ENCODE measurements around the gene FGGY. TPM values are rescaled to one million over a fixed set of nuclear protein-coding genes. Genes with fewer than 3 reads are reported as not detected.

Gene FGGY
- total RNA-seq, 1 experiment from 2014 or later: 14.6 TPM

DNA sequence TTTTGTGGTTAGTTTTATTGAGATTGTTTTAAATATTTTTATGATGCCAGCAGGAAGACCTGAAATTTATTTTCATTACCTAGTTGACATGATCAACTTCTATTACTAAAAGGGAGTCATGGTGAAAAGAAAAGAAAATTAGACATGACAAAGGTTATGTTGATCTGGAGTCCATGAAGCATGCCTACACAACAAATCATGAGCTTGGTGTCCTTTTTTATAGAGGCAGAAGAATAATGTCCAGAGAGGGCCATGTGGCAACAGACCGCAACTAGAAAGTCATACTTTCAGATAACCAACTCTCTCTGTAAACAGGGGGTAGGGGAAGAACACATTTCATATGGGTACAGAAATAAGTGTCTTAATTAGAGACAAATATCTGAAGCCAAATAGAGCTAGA is 342.4 kb downstream of the FGGY start:
- no peak overlapping the region for H4K8ac ChIP-seq (replicated peaks; ENCODE audit: insufficient read length, low read depth, low read length)
- no peaks in the 10 kb centered on the region for H3K79me1 ChIP-seq (ENCODE audit: insufficient read depth, low read depth, low read length, poor library complexity, severe bottlenecking)
- H3K27me3 ChIP-seq (ENCODE audit: insufficient read depth, low read length): no peaks in the 10 kb centered on the region
- no peak overlapping the region for H3K18ac ChIP-seq (ENCODE audit: insufficient read length, low read depth, low read length)
- TF ChIP-seq CTCF (conservative IDR thresholded peaks at IDR 0.05): no peak
- no peaks in the 10 kb centered on the region for H3K23me2 ChIP-seq (ENCODE audit: insufficient read length, low read depth, low read length, poor library complexity, severe bottlenecking)
- H3K4me1 ChIP-seq (ENCODE audit: insufficient read depth, low read length): no peaks in the 10 kb centered on the region; the same call in 1 of the 2 replicates
- WGBS (ENCODE audit: extremely low coverage, insufficient read length, low lambda C conversion rate): no CpG with 5 or more reads among the region's 1 CpG
- no peak overlapping the region for H3K56ac ChIP-seq (ENCODE audit: insufficient read length, low read depth, low read length)
- no peaks in the 10 kb centered on the region for H3K9me3 Mint-ChIP-seq
- no peaks in the 10 kb centered on the region for H4K20me1 ChIP-seq (ENCODE audit: control insufficient read depth, insufficient read depth, insufficient read length)
- no peak overlapping the region for H2BK120ac ChIP-seq (ENCODE audit: low read depth, low read length, poor library complexity, severe bottlenecking)
- no peaks in the 10 kb centered on the region for H3K9me3 ChIP-seq (ENCODE audit: control insufficient read depth, low read depth, low read length)
- no peak overlapping the region for H3K27ac Mint-ChIP-seq
- no peak overlapping the region for H3K27ac ChIP-seq (ENCODE audit: insufficient read length, low read depth, low read length)
- H2AFZ ChIP-seq (ENCODE audit: low read length): no peak overlapping the region
- H3K4me1 Mint-ChIP-seq: peaks cover 4 to 9% of the 10 kb centered on the region in 2 experiments
- no peak overlapping the region for H2BK15ac ChIP-seq (ENCODE audit: low read depth, low read length)
- no peak overlapping the region for H4K91ac ChIP-seq (ENCODE audit: insufficient read length, low read depth, low read length)
- no peak overlapping the region for H4K5ac ChIP-seq (ENCODE audit: insufficient read length, low read depth, low read length)
- no peak overlapping the region for H3K4ac ChIP-seq (ENCODE audit: low read depth, low read length)
- H3K4me2 ChIP-seq (ENCODE audit: insufficient read depth, insufficient read length, low read length): no peak overlapping the region
- H3K14ac ChIP-seq (ENCODE audit: insufficient read depth, low read length): no peak overlapping the region
- DNase-seq: no peak
- no peak overlapping the region for H2BK12ac ChIP-seq (ENCODE audit: insufficient read length, low read depth, low read length)
- H3K23ac ChIP-seq (ENCODE audit: insufficient read length, low read depth, low read length): no peak overlapping the region
- H3K36me3 Mint-ChIP-seq (ENCODE audit: insufficient read depth in 1 of 3, low read depth in 3 of 3): no peaks in the 10 kb centered on the region; a peak in 1 of 7 replicates
- H3K27me3 Mint-ChIP-seq (ENCODE audit: low read depth): no peaks in the 10 kb centered on the region
- no peaks in the 10 kb centered on the region for H3K79me2 ChIP-seq (ENCODE audit: insufficient read depth, low read length)
- H3K9ac ChIP-seq (ENCODE audit: extremely low read depth, insufficient read length, low read length): no peak overlapping the region
- H3K4me3 Mint-ChIP-seq: no peak overlapping the region
- H2BK20ac ChIP-seq (ENCODE audit: low read depth, low read length, poor library complexity, severe bottlenecking): no peak overlapping the region
- no peak overlapping the region for H2BK5ac ChIP-seq (ENCODE audit: insufficient read length, low read length)
- H2AK5ac ChIP-seq (ENCODE audit: insufficient read length, low read length): no peak overlapping the region
- no peak overlapping the region for H3T11ph ChIP-seq (ENCODE audit: low read length)
